Epidermal melanocyte (primary cell): ENCODE measurements around the gene TESK1.
"Not testable (repeated sequence)": the region's sequence is repeated elsewhere in the genome, so short reads cannot be mapped to it uniquely, and the experiment has no call there.

Source experiments
- DNase-seq: peaks from one replicate; pipeline ENCODE4 v3.0.0; 2011; ENCODE audit warnings: low spot score; ENCODE audit not compliant: insufficient read length

Gene TESK1

GRCh38 chr9:35579130-35579529 is 25.9 kb upstream of the TESK1 start:
- DNase-seq: no peak

- DNase-seq: not testable (repeated sequence)
Observed at GRCh38 chr9:35579659-35580227, 25.3 kb upstream of the TESK1 start.

GRCh38 chr9:35583521-35583920 is 21.5 kb upstream of the TESK1 start:
- DNase-seq: not testable (repeated sequence)

- not testable (repeated sequence) for DNase-seq
Observed at GRCh38 chr9:35584681-35585080, 20.4 kb upstream of the TESK1 start.

GRCh38 chr9:35588506-35588905 is 16.6 kb upstream of the TESK1 start:
- not testable (repeated sequence) for DNase-seq

GRCh38 chr9:35593581-35593980 is 11.5 kb upstream of the TESK1 start:
- no peak for DNase-seq

GRCh38 chr9:35594471-35594870 is 10.6 kb upstream of the TESK1 start:
- DNase-seq: no peak

- DNase-seq: not testable (repeated sequence)
Observed at GRCh38 chr9:35596907-35597306, 8.2 kb upstream of the TESK1 start.

- DNase-seq: no peak
Observed at GRCh38 chr9:35598866-35599590, 6.0 kb upstream of the TESK1 start.

- no peak for DNase-seq
Observed at GRCh38 chr9:35599763-35600604, 5.1 kb upstream of the TESK1 start.

- DNase-seq: peak; percentile 59
Observed at GRCh38 chr9:35603506-35603985, 1.5 kb upstream of the TESK1 start.

GRCh38 chr9:35603986-35604577 is 980 bp upstream of the TESK1 start:
- peak; percentile 99 for DNase-seq

- peak; percentile 59 for DNase-seq
Observed at GRCh38 chr9:35605351-35606137, 482 bp downstream of the TESK1 start.

GRCh38 chr9:35606138-35606504 is 1.1 kb downstream of the TESK1 start:
- DNase-seq: no peak

GRCh38 chr9:35606726-35607125 is 1.7 kb downstream of the TESK1 start:
- DNase-seq: no peak

- no peak for DNase-seq
Observed at GRCh38 chr9:35608221-35608620, 3.2 kb downstream of the TESK1 start.

- DNase-seq: no peak
Observed at GRCh38 chr9:35609001-35609819, 4.1 kb downstream of the TESK1 start.

- DNase-seq: no peak
Observed at GRCh38 chr9:35609820-35610163, 4.7 kb downstream of the TESK1 start.

- DNase-seq: no peak
Observed at GRCh38 chr9:35611230-35611797, 6.3 kb downstream of the TESK1 start.

GRCh38 chr9:35612066-35612465 is 7.0 kb downstream of the TESK1 start:
- DNase-seq: not testable (repeated sequence)
